Embryonic facial prominence (tissue), 1 donor: Measurements from ENCODE around the gene TKT.

Experiments
- DNase-seq: peaks from one replicate; pipeline ENCODE4 v3.0.0-alpha.2; 2016; ENCODE audit errors: extremely low spot score

Gene TKT

DNA sequence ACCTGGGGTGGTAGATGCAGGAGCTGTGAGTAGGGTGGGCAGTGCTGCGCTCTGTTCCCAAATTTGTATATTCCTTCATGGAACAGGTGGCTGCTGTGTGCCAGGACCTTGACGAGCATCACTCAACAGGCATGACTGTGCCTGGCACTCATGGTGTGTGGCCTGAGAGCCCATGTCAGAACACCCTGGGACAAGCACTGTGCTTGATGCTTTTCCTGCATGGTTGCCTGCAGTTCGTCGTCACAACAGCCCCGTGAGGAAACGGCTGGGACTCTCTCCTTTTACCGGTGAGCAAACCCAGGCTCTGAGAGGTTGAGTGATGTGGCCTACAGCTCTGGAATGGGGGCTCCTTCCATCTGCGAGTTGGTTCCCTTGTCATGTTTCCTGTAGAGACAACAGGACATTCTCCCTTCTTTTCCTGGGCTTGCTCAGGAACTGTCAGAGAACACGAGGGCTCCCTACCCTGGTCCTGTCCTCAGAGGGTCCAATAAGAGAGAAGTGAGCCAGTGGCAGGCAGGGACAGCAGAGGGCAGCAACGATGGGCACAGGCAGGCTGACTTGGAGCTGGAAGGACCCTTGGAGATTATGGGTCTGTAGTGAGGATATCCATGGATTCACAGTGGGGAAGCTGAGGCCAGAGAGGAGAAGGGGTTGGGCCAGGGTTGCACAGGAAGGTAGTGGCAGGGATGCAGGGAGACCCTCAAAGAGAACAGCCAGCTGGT, 57.4 kb downstream of the TKT start:
- DNase-seq = no peak

DNA sequence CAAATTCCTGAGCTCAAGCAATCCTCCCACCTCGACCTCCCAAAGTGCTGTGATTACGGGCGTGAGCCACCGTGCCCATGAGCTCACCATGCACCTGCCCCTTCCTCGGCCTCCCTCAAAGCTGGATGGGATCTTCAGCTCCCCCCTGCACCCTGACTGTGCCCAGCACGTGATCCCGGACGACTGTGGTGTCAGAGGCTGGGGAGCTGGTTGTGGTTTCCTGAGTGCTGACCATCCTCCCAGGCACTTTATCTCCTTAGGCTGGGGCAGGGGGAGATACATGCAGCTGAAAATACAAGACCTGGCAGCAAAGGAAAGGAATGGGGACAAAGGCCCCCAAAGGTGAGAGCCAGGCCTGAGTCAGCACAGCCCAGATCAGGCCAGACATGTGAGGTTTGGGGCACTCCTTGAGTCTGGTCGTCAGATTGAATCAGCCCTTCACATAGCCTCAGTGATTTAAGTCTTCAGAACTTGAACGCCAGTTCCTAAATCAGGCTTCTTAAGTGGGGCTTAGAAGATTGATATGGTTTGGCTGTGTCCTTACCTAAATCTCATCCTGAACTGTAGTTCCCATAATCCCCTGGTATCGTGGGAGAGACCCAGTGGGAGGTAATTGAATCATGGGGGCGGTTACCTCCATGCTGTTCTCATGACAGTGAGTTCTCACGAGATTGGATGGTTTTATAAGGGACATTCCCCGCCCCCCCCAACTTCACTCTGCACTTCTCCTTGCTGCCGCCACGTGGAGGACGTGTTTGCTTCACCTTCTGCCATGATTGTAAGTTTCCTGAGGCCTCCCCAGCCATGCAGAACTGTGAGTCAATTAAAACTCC, 59.0 kb downstream of the TKT start:
- DNase-seq = no peak

- DNase-seq = no peak
Measured at GRCh38 chr3:53195602-53196574, 59.9 kb downstream of the TKT start.

GRCh38 chr3:53195066-53195450, 60.8 kb downstream of the TKT start:
- no peak for DNase-seq

GRCh38 chr3:53194210-53195065, 61.4 kb downstream of the TKT start:
- DNase-seq = no peak

DNA sequence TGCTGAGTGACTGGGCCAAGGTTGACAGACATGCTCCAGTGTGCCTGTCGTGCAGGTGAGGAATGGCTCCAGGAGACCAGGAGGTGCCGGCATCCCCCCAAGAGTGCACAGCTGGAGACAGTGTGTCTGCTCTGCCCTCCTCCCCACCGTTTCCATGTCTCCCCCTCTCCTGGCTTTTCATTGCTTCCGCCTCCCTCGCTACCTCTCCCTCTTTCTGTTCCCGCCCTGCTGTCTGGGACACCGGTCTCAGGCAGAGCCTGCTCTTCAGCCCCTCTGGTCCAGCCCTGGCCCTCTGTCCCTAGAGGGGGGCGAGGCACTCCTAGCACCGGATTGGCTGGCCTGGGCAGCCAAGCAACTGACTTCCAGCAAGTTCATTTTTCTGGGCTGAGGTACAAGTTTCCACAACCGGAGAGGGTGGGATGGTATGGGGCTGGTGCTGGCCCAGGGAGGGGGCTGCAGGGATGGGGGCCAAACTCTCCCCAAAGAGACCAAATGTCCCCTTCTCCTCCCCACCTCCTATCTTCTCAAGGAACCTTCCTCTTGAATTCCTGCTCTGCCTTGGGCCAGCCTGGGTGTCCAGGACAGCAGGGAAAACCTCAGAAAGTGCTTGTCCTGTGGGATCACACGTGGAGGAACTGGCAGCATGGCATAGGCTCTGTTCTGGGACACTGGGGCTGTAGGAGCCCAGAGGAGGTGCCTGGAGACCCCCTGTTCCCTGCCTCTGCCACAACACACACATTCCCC, 62.2 kb downstream of the TKT start:
- no peak for DNase-seq

DNA sequence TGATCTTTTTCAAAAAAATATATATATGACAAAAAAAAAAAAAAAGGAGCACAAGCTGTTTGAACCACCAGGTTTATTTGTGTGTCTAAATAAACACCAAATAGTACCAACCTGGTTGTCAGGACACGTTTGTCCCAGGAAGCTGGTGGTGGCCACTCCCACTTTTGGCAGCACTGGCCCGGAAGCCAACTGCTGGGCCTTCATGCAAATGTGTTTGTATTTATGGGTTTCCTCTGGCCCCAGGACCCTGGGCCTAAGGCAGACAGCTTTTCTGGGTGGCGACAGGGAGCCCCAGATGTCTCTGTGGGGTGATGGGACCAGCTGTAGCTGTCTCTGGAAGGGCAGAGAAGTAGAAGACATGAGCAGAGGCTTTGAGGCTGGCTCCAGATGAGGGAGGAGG, 63.2 kb downstream of the TKT start:
- DNase-seq = no peak

GRCh38 chr3:53191836-53192480, 63.9 kb downstream of the TKT start:
- no peak for DNase-seq

GRCh38 chr3:53190659-53191058, 65.2 kb downstream of the TKT start:
- no peak for DNase-seq

GRCh38 chr3:53189276-53189675, 66.5 kb downstream of the TKT start:
- no peak for DNase-seq

- no peak for DNase-seq
Measured at GRCh38 chr3:53188720-53189119, 67.1 kb downstream of the TKT start.

DNA sequence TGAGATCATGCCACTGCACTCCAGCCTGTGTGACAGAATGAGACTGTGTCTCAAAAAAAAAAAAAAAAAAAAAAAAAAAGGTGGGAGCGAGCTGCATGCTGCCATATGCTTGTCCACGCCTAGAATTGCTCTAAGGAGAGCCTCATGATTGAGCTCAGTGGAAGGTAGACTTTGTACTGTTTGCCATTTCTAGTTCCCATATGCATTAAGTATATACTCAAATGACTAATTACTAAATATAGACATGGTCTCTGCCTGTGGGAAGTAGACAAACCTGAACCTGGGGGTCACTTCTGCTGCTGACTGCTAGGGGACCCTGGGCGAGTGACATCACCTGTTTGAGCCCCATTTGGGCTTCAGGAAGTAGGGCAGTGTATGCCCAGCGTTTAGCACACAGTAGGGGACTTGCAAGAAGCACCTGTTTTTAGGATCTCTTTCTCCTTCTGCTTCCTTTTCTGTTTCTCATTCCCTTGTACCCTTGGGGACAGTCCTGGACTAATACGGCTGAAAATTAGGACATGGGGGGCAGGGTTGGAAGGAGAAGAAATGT, 67.6 kb downstream of the TKT start:
- DNase-seq = no peak

DNA sequence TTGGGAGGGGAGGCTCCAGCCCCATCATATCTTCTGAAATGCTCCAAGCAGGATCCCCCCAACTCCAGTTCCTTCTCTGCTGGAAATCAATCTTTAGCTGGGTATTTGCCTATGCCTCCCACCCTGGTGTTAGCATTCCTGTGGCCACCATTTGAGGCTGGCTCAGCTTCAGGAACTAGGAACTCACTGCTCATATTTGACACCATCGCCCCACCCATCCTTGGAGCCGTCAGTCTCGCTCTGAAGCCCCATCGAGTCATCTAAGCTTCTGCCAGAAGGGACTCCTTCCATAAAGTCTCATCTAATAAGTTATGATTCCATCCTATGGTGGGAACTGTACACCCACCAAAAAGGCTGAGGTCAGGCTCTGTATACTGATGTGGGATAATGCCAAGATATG, 68.4 kb downstream of the TKT start:
- DNase-seq = no peak

GRCh38 chr3:53186726-53187125, 69.1 kb downstream of the TKT start:
- no peak for DNase-seq

DNA sequence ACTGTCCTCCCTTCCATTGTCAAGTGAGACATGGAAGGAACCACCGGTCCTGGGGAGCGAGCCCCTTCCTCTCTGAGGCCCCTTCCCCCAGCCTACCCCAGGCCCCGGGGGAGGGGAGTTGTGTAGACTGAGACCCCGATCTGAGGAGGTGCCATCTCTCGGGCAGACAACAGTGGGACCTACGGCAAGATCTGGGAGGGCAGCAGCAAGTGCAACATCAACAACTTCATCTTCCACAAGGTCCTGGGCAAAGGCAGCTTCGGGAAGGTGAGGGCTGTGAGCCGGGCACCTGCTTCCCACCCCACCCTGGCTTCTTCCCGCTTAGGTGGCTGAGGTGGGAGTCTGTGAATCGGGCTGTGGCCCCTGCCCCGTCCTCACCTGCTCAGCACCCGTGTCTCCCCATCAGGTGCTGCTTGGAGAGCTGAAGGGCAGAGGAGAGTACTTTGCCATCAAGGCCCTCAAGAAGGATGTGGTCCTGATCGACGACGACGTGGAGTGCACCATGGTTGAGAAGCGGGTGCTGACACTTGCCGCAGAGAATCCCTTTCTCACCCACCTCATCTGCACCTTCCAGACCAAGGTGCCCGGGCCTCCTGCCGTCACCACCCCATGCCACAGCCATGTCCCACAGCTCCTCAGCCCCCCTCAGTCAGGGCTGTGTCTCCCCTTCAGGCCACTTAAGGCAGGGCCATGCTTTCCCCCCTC, 69.9 kb downstream of the TKT start:
- DNase-seq = no peak

- no peak for DNase-seq
Measured at GRCh38 chr3:53184701-53185100, 71.1 kb downstream of the TKT start.

GRCh38 chr3:53183514-53183913, 72.3 kb downstream of the TKT start:
- DNase-seq = no peak

DNA sequence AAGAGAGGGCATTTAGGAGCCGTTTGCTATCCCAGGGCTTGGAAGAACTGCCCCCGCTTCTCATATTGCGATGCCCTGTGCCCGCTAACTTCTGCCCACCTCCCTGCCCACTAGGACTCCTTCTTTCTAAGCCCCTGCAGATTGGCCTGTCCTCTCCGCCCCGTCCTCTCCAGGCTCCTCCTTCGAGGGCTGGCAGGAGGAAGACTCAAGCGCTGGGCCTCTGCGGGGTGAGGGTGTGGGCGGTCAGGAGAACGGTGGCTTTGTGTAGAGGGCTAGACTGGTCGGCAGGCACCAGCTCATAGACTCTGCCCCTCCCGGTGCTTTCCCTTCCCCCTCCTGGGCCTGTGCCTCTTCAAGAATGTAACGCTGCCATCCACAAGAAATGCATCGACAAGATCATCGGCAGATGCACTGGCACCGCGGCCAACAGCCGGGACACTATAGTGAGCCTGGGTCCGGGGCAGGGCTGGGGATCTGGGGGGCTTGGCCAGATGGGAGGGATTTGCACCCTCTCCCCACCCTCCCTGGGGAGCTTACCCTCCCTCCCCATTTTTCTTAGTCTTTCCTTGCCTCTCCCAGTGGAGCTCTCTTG, 73.0 kb downstream of the TKT start:
- DNase-seq = no peak

DNA sequence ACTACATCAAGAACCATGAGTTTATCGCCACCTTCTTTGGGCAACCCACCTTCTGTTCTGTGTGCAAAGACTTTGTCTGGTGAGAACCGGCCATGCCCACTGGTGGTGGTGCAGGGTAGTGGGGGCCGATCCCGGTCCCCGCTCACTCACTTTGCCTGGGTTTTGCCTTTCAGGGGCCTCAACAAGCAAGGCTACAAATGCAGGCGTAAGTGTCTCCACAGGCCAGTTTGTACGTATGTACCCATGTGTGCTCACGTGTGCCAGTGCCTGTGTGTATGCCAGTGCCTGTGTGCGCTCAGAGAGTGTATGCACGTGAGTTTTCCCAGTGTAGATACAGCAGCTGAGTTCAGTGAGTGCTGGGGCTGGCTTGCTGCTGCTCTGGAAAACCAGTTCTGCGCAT, 74.3 kb downstream of the TKT start:
- DNase-seq = no peak
